B cell (primary cell): Measurements from ENCODE around the gene AQR. TPM values are rescaled to one million over a fixed set of nuclear protein-coding genes. Genes with fewer than 3 reads are reported as not detected.
"Not testable (repeated sequence)": the region's sequence is repeated elsewhere in the genome, so short reads cannot be mapped to it uniquely, and the experiment has no call there.

Experiments used
- ATAC-seq: fragments of 200-7000 bp; cut with Tn5 transposase; one replicate; pipeline ENCODE4 v1.10.0; 2021; ENCODE audit warnings: low read depth, mild to moderate bottlenecking, moderate number of reproducible peaks, moderate library complexity
- CTCF ChIA-PET: fragments of 350-600 bp; sonication (Branson Sonifier 250); formaldehyde crosslinking; loops from one replicate; lab custom pipeline; 2021; ENCODE audit warnings: antibody characterized with exemption, inconsistent platforms; lab: Charles Lee
- POLR2A ChIA-PET: fragments of 350-600 bp; sonication (Branson Sonifier 250); formaldehyde crosslinking; loops from one replicate; lab custom pipeline; 2021; ENCODE audit warnings: antibody characterized with exemption; lab: Charles Lee
- DNase-seq: peaks from one replicate; pipeline ENCODE4 v3.0.0; 2013
- H2AFZ ChIP-seq: 2 replicates; pipeline ENCODE4 v1.6.1; 2012; ENCODE audit warnings: mild to moderate bottlenecking, low read depth, low read length; ENCODE audit not compliant: insufficient read depth, poor library complexity, severe bottlenecking
- H3K27ac ChIP-seq, 2 donors: 1 replicate in 1 of 2; 2 replicates in 1 of 2; pipeline ENCODE4 v1.5.1; 2012 to 2013; ENCODE audit warnings: low read length in 2 of 2, mild to moderate bottlenecking in 2 of 2, moderate library complexity in 1 of 2
- H3K27me3 ChIP-seq, 4 experiments: fragments of 200-600 bp in 1 of 4; sonication (generic) in 1 of 4; replicated peaks in 1 of 4; 1 replicate in 2 of 4; 2 replicates in 2 of 4; pipeline versions ENCODE4 v1.6.1 to v1.7.0; 2013 to 2016; ENCODE audit warnings: low read length in 3 of 4, mild to moderate bottlenecking in 2 of 4, mixed read lengths in 1 of 4, moderate library complexity in 1 of 4; ENCODE audit not compliant: insufficient read depth in 4 of 4, control insufficient read depth in 3 of 4; ENCODE audit errors: control extremely low read depth in 1 of 4
- H3K36me3 ChIP-seq, 2 experiments: replicated peaks in 1 of 2; 1 replicate in 1 of 2; 2 replicates in 1 of 2; pipeline versions ENCODE4 v1.6.1 to v1.7.1; 2013; ENCODE audit warnings: low read length in 1 of 2; ENCODE audit not compliant: insufficient read depth in 2 of 2, control insufficient read depth in 1 of 2; ENCODE audit errors: control extremely low read depth in 1 of 2, extremely low read depth in 1 of 2
- H3K4me1 ChIP-seq, 2 donors: fragments of 200-600 bp in 1 of 2; sonication (generic) in 1 of 2; 1 replicate in 1 of 2; 2 replicates in 1 of 2; pipeline versions ENCODE4 v1.5.1 to v1.6.1; 2013 to 2017; ENCODE audit warnings: low read length in 2 of 2; ENCODE audit not compliant: control insufficient read depth in 2 of 2, insufficient read depth in 2 of 2
- H3K4me2 ChIP-seq: replicated peaks from 2 replicates; pipeline ENCODE3; 2012; ENCODE audit warnings: mild to moderate bottlenecking, low read depth, low read length; ENCODE audit not compliant: poor library complexity, severe bottlenecking
- H3K4me3 ChIP-seq, 5 experiments: fragments of 200-600 bp in 1 of 5; sonication (generic) in 1 of 5; 1 replicate in 3 of 5; 2 replicates in 2 of 5; pipeline versions ENCODE4 v1.5.1 to v1.7.0; 2011 to 2016; ENCODE audit warnings: low read length in 4 of 5, mild to moderate bottlenecking in 4 of 5, low read depth in 2 of 5, control low read depth in 1 of 5, moderate library complexity in 1 of 5; ENCODE audit not compliant: insufficient read depth in 1 of 5; ENCODE audit errors: control extremely low read depth in 1 of 5, extremely low read depth in 1 of 5
- H3K79me2 ChIP-seq: fragments of 200-600 bp; sonication (generic); one replicate; pipeline ENCODE4 v1.6.0; 2016; ENCODE audit warnings: low read length; ENCODE audit not compliant: control insufficient read depth, insufficient read depth
- H3K9ac ChIP-seq: fragments of 200-600 bp; sonication (generic); 2 replicates; pipeline ENCODE4 v1.6.1; 2017; ENCODE audit warnings: mild to moderate bottlenecking, low read length, moderate library complexity
- H3K9me3 ChIP-seq, 3 donors: one replicate each; pipeline versions ENCODE4 v1.6.1 to v1.7.1; 2013; ENCODE audit warnings: low read length in 2 of 3; ENCODE audit not compliant: control insufficient read depth in 2 of 3, insufficient read depth in 1 of 3; ENCODE audit errors: control extremely low read depth in 1 of 3
- H4K20me1 ChIP-seq: 2 replicates; pipeline ENCODE4 v1.6.0; 2012; ENCODE audit warnings: mild to moderate bottlenecking, low read length; ENCODE audit not compliant: insufficient read depth, control insufficient read depth, poor library complexity, severe bottlenecking
- H3K27ac Mint-ChIP-seq: one replicate; pipeline ENCODE4 v1.8.0; 2021; ENCODE audit warnings: mixed read lengths
- H3K27me3 Mint-ChIP-seq: one replicate; pipeline ENCODE4 v1.8.0; 2021; ENCODE audit warnings: mixed read lengths
- H3K4me1 Mint-ChIP-seq: one replicate; pipeline ENCODE4 v1.8.0; 2021; ENCODE audit warnings: mixed read lengths
- H3K4me3 Mint-ChIP-seq: one replicate; pipeline ENCODE4 v1.8.0; 2021; ENCODE audit warnings: mixed read lengths
- H3K9me3 Mint-ChIP-seq: one replicate; pipeline ENCODE4 v1.8.0; 2022; ENCODE audit warnings: mixed read lengths; ENCODE audit not compliant: insufficient read depth
- EZH2 ChIP-seq: IDR thresholded peaks from 2 replicates; pipeline ENCODE4 v1.6.1; 2012; ENCODE audit warnings: borderline replicate concordance, low read depth, mild to moderate bottlenecking, moderate library complexity, low read length; ENCODE audit not compliant: insufficient read depth, poor library complexity, severe bottlenecking
- WGBS: methylation state at CpG from one replicate; pipeline ENCODE4 v1.1.5; 2013; ENCODE audit warnings: missing lambda C conversion rate; ENCODE audit not compliant: insufficient coverage; 5-methylcytosine and 5-hydroxymethylcytosine counted together
- intact Hi-C: fragments of 100-400 bp; cut with micrococcal nuclease; formaldehyde crosslinking; loops from one replicate; pipeline ENCODE4 v1.10.0; 2022
- polyA plus RNA-seq: library from polyadenylated mRNA; depleted of rRNA; stranded (reverse); fragments of >200 nt; gene quantifications from 2 replicates; pipeline ENCODE4 v1.2.3, GENCODE V29; 2012
- total RNA-seq, 2 donors: library from RNA; stranded (reverse); fragments of 120-200 nt in 1 of 2; gene quantifications; 1 replicate in 1 of 2; 2 replicates in 1 of 2; pipeline versions ENCODE4 v1.2.3 to v1.2.4, GENCODE V29; 2013 to 2022
- TF ChIP-seq, protein P1 (sequence below): fragments of 200-600 bp; IDR thresholded peaks from one replicate; pipeline ENCODE4 v1.8.0; 2022; ENCODE audit warnings: antibody characterized with exemption, mild to moderate bottlenecking

The AQR gene
- total and polyA plus RNA-seq, 2 donors (not counting 1 experiment from before 2014, with no cell fraction given) = 24.2 to 41.7 TPM

GRCh38 chr15:34941185-34941698 is 28.3 kb downstream of the AQR start:
- no peak overlapping the region for H3K4me3 ChIP-seq
- H3K4me2 ChIP-seq = no peak overlapping the region
- no peaks in the 10 kb centered on the region for H3K4me1 ChIP-seq
- Mint-ChIP-seq H3K27me3 (no peaks in the 10 kb centered on the region), H3K4me3 (no peak overlapping the region), H3K27ac (no peak overlapping the region), H3K4me1 (no peaks in the 10 kb centered on the region), H3K9me3 (no peaks in the 10 kb centered on the region)
- no peaks in the 10 kb centered on the region for H3K27me3 ChIP-seq
- H3K79me2 ChIP-seq = no peaks in the 10 kb centered on the region
- ChIA-PET CTCF (no interaction called here), POLR2A (no interaction called here)
- H2AFZ ChIP-seq = no peak overlapping the region
- no CpG with 5 or more reads among the region's 2 CpGs for WGBS
- DNase-seq (no peak), ATAC-seq (no peak)
- intact Hi-C loops = no loop called here
- H3K27ac ChIP-seq = no peak overlapping the region
- TF ChIP-seq, protein P1, sequence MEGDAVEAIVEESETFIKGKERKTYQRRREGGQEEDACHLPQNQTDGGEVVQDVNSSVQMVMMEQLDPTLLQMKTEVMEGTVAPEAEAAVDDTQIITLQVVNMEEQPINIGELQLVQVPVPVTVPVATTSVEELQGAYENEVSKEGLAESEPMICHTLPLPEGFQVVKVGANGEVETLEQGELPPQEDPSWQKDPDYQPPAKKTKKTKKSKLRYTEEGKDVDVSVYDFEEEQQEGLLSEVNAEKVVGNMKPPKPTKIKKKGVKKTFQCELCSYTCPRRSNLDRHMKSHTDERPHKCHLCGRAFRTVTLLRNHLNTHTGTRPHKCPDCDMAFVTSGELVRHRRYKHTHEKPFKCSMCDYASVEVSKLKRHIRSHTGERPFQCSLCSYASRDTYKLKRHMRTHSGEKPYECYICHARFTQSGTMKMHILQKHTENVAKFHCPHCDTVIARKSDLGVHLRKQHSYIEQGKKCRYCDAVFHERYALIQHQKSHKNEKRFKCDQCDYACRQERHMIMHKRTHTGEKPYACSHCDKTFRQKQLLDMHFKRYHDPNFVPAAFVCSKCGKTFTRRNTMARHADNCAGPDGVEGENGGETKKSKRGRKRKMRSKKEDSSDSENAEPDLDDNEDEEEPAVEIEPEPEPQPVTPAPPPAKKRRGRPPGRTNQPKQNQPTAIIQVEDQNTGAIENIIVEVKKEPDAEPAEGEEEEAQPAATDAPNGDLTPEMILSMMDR = no peak
- H4K20me1 ChIP-seq = no peaks in the 10 kb centered on the region
- H3K36me3 ChIP-seq = peaks cover 20 to 64% of the 10 kb centered on the region in 2 experiments
- H3K9ac ChIP-seq = no peak overlapping the region
- H3K9me3 ChIP-seq = no peaks in the 10 kb centered on the region

DNA sequence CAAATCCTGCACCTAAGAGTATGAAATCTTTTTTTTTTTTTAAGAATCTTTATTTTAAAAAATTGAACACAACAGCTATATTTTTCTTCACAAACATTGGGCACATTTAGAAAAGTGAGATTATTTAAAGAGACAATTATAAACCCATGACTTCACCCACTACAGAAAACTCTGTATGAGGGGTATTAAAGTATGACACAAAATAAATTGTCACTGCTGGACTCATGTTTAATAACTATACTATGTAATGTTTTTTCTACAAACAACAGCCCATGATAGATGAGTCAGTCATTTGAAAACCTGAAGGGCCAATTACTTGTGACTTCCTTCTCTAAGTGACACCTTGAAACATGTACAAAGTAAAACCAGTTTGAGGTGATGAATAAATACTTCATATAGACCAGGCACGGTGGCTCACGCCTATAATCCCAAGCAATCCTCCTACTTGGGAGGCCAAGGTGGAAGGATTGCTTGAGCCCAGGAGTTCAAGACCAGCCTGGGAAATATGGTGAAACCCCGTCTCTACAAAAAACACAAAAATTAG is 36.0 kb downstream of the AQR start:
- Mint-ChIP-seq H3K9me3 (peaks cover 4% of the 10 kb centered on the region), H3K4me3 (no peak overlapping the region), H3K27me3 (no peaks in the 10 kb centered on the region), H3K4me1 (no peaks in the 10 kb centered on the region), H3K27ac (no peak overlapping the region)
- Histone ChIP-seq H4K20me1 (no peaks in the 10 kb centered on the region), H3K4me2 (no peak overlapping the region), H3K4me3 (no peak overlapping the region), H3K79me2 (no peaks in the 10 kb centered on the region), H3K9me3 (peaks cover 0 to 3% (median 0%) of the 10 kb centered on the region in 3 donors), H3K27ac (no peak overlapping the region), H3K4me1 (no peaks in the 10 kb centered on the region), H3K36me3 (peaks cover 12 to 71% of the 10 kb centered on the region in 2 experiments), H3K27me3 (no peaks in the 10 kb centered on the region), H2AFZ (no peak overlapping the region), H3K9ac (no peak overlapping the region)
- TF ChIP-seq EZH2 = no peak
- TF ChIP-seq, protein P1 = no peak
- intact Hi-C loops = no loop called here
- DNase-seq (no peak), ATAC-seq (no peak)
- 100% methylated on average over 1 of the region's 3 CpGs for WGBS
- ChIA-PET CTCF (no interaction called here), POLR2A (no interaction called here)

- H3K4me3 Mint-ChIP-seq, H3K79me2 ChIP-seq, DNase-seq, POLR2A ChIA-PET, H3K4me3 ChIP-seq, H3K27ac Mint-ChIP-seq, H3K9me3 ChIP-seq, H4K20me1 ChIP-seq, H3K27me3 Mint-ChIP-seq, H3K9ac ChIP-seq, H3K27ac ChIP-seq, H3K4me1 ChIP-seq, ATAC-seq, H3K4me2 ChIP-seq, intact Hi-C loops, H2AFZ ChIP-seq, H3K4me1 Mint-ChIP-seq, H3K27me3 ChIP-seq, CTCF ChIA-PET, H3K9me3 Mint-ChIP-seq: not testable (repeated sequence)
- whole genome bisulfite sequencing = 86% methylated on average over 1 of the region's 6 CpGs
- H3K36me3 ChIP-seq = peaks cover 21 to 57% of the 10 kb centered on the region in 2 experiments
These were observed 41.2 kb downstream of the AQR start for GRCh38 chr15:34928349-34928748.
